GM23248 (cell line): Measurements from ENCODE around the gene LRP3. TPM values are rescaled to one million over a fixed set of nuclear protein-coding genes. Genes with fewer than 3 reads are reported as not detected.
"Not testable (repeated sequence)": the region's sequence is repeated elsewhere in the genome, so short reads cannot be mapped to it uniquely, and the experiment has no call there.

Experiments
- DNase-seq: peaks from one replicate; pipeline ENCODE4 v3.0.0-alpha.2; 2015
- H2AFZ ChIP-seq: fragments of 200-600 bp; sonication (generic); 2 replicates; pipeline ENCODE4 v1.6.1; 2016; ENCODE audit warnings: antibody characterized with exemption
- H3F3A ChIP-seq: fragments of 200-600 bp; sonication (generic); 2 replicates; pipeline ENCODE4 v1.6.1; 2016; ENCODE audit warnings: mild to moderate bottlenecking, antibody characterized with exemption, mixed run types; ENCODE audit not compliant: insufficient read depth
- H3K27ac ChIP-seq: fragments of 200-600 bp; sonication (generic); 2 replicates; pipeline ENCODE4 v1.5.1; 2016; ENCODE audit warnings: mild to moderate bottlenecking
- H3K27me3 ChIP-seq: fragments of 200-600 bp; sonication (generic); replicated peaks from 2 replicates; pipeline ENCODE4 v1.6.1; 2016; ENCODE audit warnings: mild to moderate bottlenecking; ENCODE audit not compliant: insufficient read depth
- H3K36me3 ChIP-seq: fragments of 200-600 bp; sonication (generic); 2 replicates; pipeline ENCODE4 v1.6.1; 2016; ENCODE audit warnings: low read depth, mild to moderate bottlenecking
- H3K4me1 ChIP-seq: fragments of 200-600 bp; sonication (generic); 2 replicates; pipeline ENCODE4 v1.6.1; 2016; ENCODE audit warnings: mild to moderate bottlenecking; ENCODE audit not compliant: insufficient read depth
- H3K4me2 ChIP-seq: fragments of 200-600 bp; sonication (generic); one replicate; pipeline ENCODE4 v1.6.1; 2016; ENCODE audit warnings: mild to moderate bottlenecking; ENCODE audit not compliant: unreplicated experiment
- H3K4me3 ChIP-seq: fragments of 200-600 bp; sonication (generic); 2 replicates; pipeline ENCODE4 v1.5.1; 2016; ENCODE audit warnings: mild to moderate bottlenecking
- H3K79me2 ChIP-seq: fragments of 200-600 bp; sonication (generic); 2 replicates; pipeline ENCODE4 v1.6.1; 2016; ENCODE audit warnings: mild to moderate bottlenecking; ENCODE audit not compliant: insufficient read depth
- H3K9ac ChIP-seq: fragments of 200-600 bp; sonication (generic); 2 replicates; pipeline ENCODE4 v1.6.1; 2016; ENCODE audit warnings: mild to moderate bottlenecking
- H3K9me2 ChIP-seq: fragments of 200-600 bp; sonication (generic); 2 replicates; pipeline ENCODE4 v1.6.1; 2016; ENCODE audit warnings: mixed run types, mild to moderate bottlenecking, moderate library complexity; ENCODE audit not compliant: insufficient read depth
- H3K9me3 ChIP-seq: fragments of 200-600 bp; sonication (generic); one replicate; pipeline ENCODE4 v1.6.1; 2017; ENCODE audit warnings: low read depth
- H4K20me1 ChIP-seq: fragments of 200-600 bp; sonication (generic); 2 replicates; pipeline ENCODE4 v1.6.0; 2016; ENCODE audit not compliant: insufficient read depth
- EZH2 ChIP-seq: fragments of 200-600 bp; sonication (generic); IDR thresholded peaks from 2 replicates; pipeline ENCODE4 v1.6.1; 2018; ENCODE audit warnings: antibody characterized with exemption, mild to moderate bottlenecking; ENCODE audit not compliant: insufficient read depth, poor library complexity, severe bottlenecking
- EZH2phosphoT487 ChIP-seq: fragments of 200-600 bp; sonication (generic); IDR thresholded peaks from 2 replicates; pipeline ENCODE4 v1.6.1; 2018; ENCODE audit warnings: antibody characterized with exemption, moderate library complexity, mild to moderate bottlenecking, low read depth; ENCODE audit not compliant: insufficient read depth
- WGBS, 2 experiments: methylation state at CpG; one replicate each; pipeline ENCODE4 v1.1.6; 2015 to 2017; ENCODE audit warnings: low lambda C conversion rate in 2 of 2, low coverage in 1 of 2; ENCODE audit errors: missing lambda C conversion rate in 2 of 2; 5-methylcytosine and 5-hydroxymethylcytosine counted together
- in situ Hi-C: fragments of 300-500 bp; cut with MboI; formaldehyde crosslinking; loops from 2 replicates; pipeline ENCODE4 v1.15.0; 2020
- polyA plus RNA-seq: library from polyadenylated mRNA; unstranded; fragments of >200 nt; fragmentation: Nextera tagmentation; extraction: Ambion mirVana; gene quantifications from 2 replicates; pipeline ENCODE4 v1.2.1, GENCODE V29; 2016
- total RNA-seq: library from RNA; depleted of rRNA; stranded (reverse); fragments of >200 nt; shearing (Covaris generic); gene quantifications from 2 replicates; pipeline ENCODE4 v1.2.3, GENCODE V29; 2014

LRP3 gene
- total and polyA plus RNA-seq, 2 experiments from 2014 or later: 2.9 to 58.3 TPM

- no peak overlapping the region for H3K9ac ChIP-seq
- TF ChIP-seq EZH2: no peak
- no peak for TF ChIP-seq EZH2phosphoT487
- no peak overlapping the region for H3K4me2 ChIP-seq
- in situ Hi-C loops: no loop called here
- H2AFZ ChIP-seq: no peak overlapping the region
- no peaks in the 10 kb centered on the region for H3F3A ChIP-seq
- no peaks in the 10 kb centered on the region for H3K36me3 ChIP-seq
- WGBS, 2 experiments: 77% methylated on average over 11 of the region's 11 CpGs
- H3K9me3 ChIP-seq: no peaks in the 10 kb centered on the region
- H3K4me3 ChIP-seq: no peak overlapping the region
- H3K27ac ChIP-seq: no peak overlapping the region
- H4K20me1 ChIP-seq: no peaks in the 10 kb centered on the region
- H3K9me2 ChIP-seq: no peaks in the 10 kb centered on the region
- no peaks in the 10 kb centered on the region for H3K4me1 ChIP-seq
- no peaks in the 10 kb centered on the region for H3K79me2 ChIP-seq
- DNase-seq: no peak
- H3K27me3 ChIP-seq: no peaks in the 10 kb centered on the region
These were observed 14.3 kb downstream of the LRP3 start for GRCh38 chr19:33208371-33208895.

GRCh38 chr19:33208904-33209849 lies 15.0 kb downstream of the LRP3 start:
- no peaks in the 10 kb centered on the region for H3F3A ChIP-seq
- H3K4me3 ChIP-seq: no peak overlapping the region
- TF ChIP-seq EZH2 (no peak), EZH2phosphoT487 (no peak)
- no peaks in the 10 kb centered on the region for H4K20me1 ChIP-seq
- H3K9ac ChIP-seq: no peak overlapping the region
- no peak overlapping the region for H3K27ac ChIP-seq
- H3K79me2 ChIP-seq: no peaks in the 10 kb centered on the region
- no peaks in the 10 kb centered on the region for H3K36me3 ChIP-seq
- no peaks in the 10 kb centered on the region for H3K9me3 ChIP-seq
- no peak overlapping the region for H3K4me2 ChIP-seq
- H3K27me3 ChIP-seq: no peaks in the 10 kb centered on the region
- 90 to 93% methylated on average over 18 to 23 of the region's 24 CpGs for WGBS, 2 experiments
- no peaks in the 10 kb centered on the region for H3K4me1 ChIP-seq
- H2AFZ ChIP-seq: no peak overlapping the region
- no peak for DNase-seq
- in situ Hi-C loops: no loop called here
- no peaks in the 10 kb centered on the region for H3K9me2 ChIP-seq

GRCh38 chr19:33209850-33210230 lies 15.7 kb downstream of the LRP3 start:
- H4K20me1 ChIP-seq, in situ Hi-C loops, H3K9ac ChIP-seq, H3K9me2 ChIP-seq, H3K27me3 ChIP-seq, H3K9me3 ChIP-seq, H3K36me3 ChIP-seq, H3K4me1 ChIP-seq, H3K27ac ChIP-seq, H3K4me2 ChIP-seq, H3K4me3 ChIP-seq, DNase-seq, H2AFZ ChIP-seq, H3K79me2 ChIP-seq, H3F3A ChIP-seq: not testable (repeated sequence)
- WGBS, 2 experiments: 87 to 89% methylated on average over 7 of the region's 7 CpGs

- Histone ChIP-seq H3K36me3 (no peaks in the 10 kb centered on the region), H3K4me2 (no peak overlapping the region), H3K4me1 (no peaks in the 10 kb centered on the region), H3K9ac (no peak overlapping the region), H4K20me1 (no peaks in the 10 kb centered on the region), H3K4me3 (no peak overlapping the region), H3K9me3 (no peaks in the 10 kb centered on the region), H3K27ac (no peak overlapping the region), H2AFZ (no peak overlapping the region), H3K9me2 (no peaks in the 10 kb centered on the region), H3K79me2 (no peaks in the 10 kb centered on the region), H3F3A (no peaks in the 10 kb centered on the region), H3K27me3 (no peaks in the 10 kb centered on the region)
- WGBS, 2 experiments: 90 to 93% methylated on average over 9 to 22 of the region's 22 CpGs
- TF ChIP-seq EZH2: no peak
- no peak for TF ChIP-seq EZH2phosphoT487
- no peak for DNase-seq
- in situ Hi-C loops: no loop called here
These were observed 16.3 kb downstream of the LRP3 start for GRCh38 chr19:33210266-33210940.
